Measurements from ENCODE around the gene APOBEC3G.

- TF ChIP-seq CTCF (conservative IDR thresholded peaks at IDR 0.05; ENCODE audit: low read depth in 2 of 2) (no peak), EZH2 (IDR thresholded peaks at IDR 0.05; ENCODE audit: low read depth, unreplicated experiment) (no peak), EZH2phosphoT487 (IDR thresholded peaks at IDR 0.05; ENCODE audit: unreplicated experiment) (no peak), POLR2AphosphoS5 (IDR thresholded peaks at IDR 0.05; ENCODE audit: low read depth) (no peak), CREB1 (CRISPR knock-in tag; IDR thresholded peaks at IDR 0.05; ENCODE audit: low read depth) (no peak), ZNF462 (CRISPR knock-in tag; IDR thresholded peaks at IDR 0.05) (no peak), NANOG (IDR thresholded peaks at IDR 0.05; ENCODE audit: borderline replicate concordance) (no peak), JUNB (IDR thresholded peaks at IDR 0.05; ENCODE audit: unreplicated experiment) (no peak)
- TF ChIP-seq, protein P1, sequence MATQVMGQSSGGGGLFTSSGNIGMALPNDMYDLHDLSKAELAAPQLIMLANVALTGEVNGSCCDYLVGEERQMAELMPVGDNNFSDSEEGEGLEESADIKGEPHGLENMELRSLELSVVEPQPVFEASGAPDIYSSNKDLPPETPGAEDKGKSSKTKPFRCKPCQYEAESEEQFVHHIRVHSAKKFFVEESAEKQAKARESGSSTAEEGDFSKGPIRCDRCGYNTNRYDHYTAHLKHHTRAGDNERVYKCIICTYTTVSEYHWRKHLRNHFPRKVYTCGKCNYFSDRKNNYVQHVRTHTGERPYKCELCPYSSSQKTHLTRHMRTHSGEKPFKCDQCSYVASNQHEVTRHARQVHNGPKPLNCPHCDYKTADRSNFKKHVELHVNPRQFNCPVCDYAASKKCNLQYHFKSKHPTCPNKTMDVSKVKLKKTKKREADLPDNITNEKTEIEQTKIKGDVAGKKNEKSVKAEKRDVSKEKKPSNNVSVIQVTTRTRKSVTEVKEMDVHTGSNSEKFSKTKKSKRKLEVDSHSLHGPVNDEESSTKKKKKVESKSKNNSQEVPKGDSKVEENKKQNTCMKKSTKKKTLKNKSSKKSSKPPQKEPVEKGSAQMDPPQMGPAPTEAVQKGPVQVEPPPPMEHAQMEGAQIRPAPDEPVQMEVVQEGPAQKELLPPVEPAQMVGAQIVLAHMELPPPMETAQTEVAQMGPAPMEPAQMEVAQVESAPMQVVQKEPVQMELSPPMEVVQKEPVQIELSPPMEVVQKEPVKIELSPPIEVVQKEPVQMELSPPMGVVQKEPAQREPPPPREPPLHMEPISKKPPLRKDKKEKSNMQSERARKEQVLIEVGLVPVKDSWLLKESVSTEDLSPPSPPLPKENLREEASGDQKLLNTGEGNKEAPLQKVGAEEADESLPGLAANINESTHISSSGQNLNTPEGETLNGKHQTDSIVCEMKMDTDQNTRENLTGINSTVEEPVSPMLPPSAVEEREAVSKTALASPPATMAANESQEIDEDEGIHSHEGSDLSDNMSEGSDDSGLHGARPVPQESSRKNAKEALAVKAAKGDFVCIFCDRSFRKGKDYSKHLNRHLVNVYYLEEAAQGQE (IDR thresholded peaks at IDR 0.05; ENCODE audit: unreplicated experiment): no peak
- TF ChIP-seq, protein P2, sequence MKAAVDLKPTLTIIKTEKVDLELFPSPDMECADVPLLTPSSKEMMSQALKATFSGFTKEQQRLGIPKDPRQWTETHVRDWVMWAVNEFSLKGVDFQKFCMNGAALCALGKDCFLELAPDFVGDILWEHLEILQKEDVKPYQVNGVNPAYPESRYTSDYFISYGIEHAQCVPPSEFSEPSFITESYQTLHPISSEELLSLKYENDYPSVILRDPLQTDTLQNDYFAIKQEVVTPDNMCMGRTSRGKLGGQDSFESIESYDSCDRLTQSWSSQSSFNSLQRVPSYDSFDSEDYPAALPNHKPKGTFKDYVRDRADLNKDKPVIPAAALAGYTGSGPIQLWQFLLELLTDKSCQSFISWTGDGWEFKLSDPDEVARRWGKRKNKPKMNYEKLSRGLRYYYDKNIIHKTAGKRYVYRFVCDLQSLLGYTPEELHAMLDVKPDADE (IDR thresholded peaks at IDR 0.05): no peak
Observed at GRCh38 chr22:39110631-39111561, 33.8 kb downstream of the APOBEC3G start.
